SU-DHL-6 (cell line): ENCODE results near the gene MAP1LC3B2.

Experiments
- H2AFZ ChIP-seq: fragments of 200-600 bp; sonication (generic); 2 replicates; pipeline ENCODE4 v1.6.1; 2014; ENCODE audit warnings: low read depth, mild to moderate bottlenecking, moderate library complexity, mixed read lengths, antibody characterized with exemption, low read length; ENCODE audit not compliant: severe bottlenecking
- H3F3A ChIP-seq: fragments of 200-600 bp; shearing (Covaris generic); 2 replicates; pipeline ENCODE4 v1.6.0; 2016; ENCODE audit warnings: antibody characterized with exemption, mild to moderate bottlenecking; ENCODE audit not compliant: insufficient read depth
- H3K27ac ChIP-seq: fragments of 200-600 bp; sonication (generic); 2 replicates; pipeline ENCODE4 v1.5.1; 2016; ENCODE audit warnings: low read depth, mild to moderate bottlenecking, low read length, moderate library complexity, mixed read lengths
- H3K27me3 ChIP-seq: fragments of 200-600 bp; sonication (generic), shearing (Covaris generic); 2 replicates; pipeline ENCODE4 v1.6.0; 2014; ENCODE audit warnings: mild to moderate bottlenecking, low read length
- H3K36me3 ChIP-seq: fragments of 200-600 bp; sonication (generic); 2 replicates; pipeline ENCODE4 v1.6.1; 2014; ENCODE audit warnings: mild to moderate bottlenecking, low read length, mixed read lengths
- H3K4me2 ChIP-seq: fragments of 300-600, 200-600 bp; shearing (Covaris generic), sonication (generic); 2 replicates; pipeline ENCODE4 v1.6.0; 2014; ENCODE audit warnings: low read length, low read depth, mild to moderate bottlenecking; ENCODE audit not compliant: poor library complexity, severe bottlenecking
- H3K4me3 ChIP-seq: fragments of 200-600 bp; sonication (generic); 2 replicates; pipeline ENCODE4 v1.5.1; 2014; ENCODE audit warnings: antibody characterized with exemption, low read length, mild to moderate bottlenecking, mixed read lengths; ENCODE audit not compliant: insufficient read depth, poor library complexity, severe bottlenecking
- H3K79me2 ChIP-seq: fragments of 200-600 bp; sonication (generic); 2 replicates; pipeline ENCODE4 v1.6.1; 2014; ENCODE audit warnings: mild to moderate bottlenecking, low read length, moderate library complexity; ENCODE audit not compliant: insufficient read depth
- H3K9ac ChIP-seq: fragments of 200-600 bp; sonication (generic); 2 replicates; pipeline ENCODE4 v1.7.0; 2014; ENCODE audit warnings: mild to moderate bottlenecking, low read length
- H3K9me2 ChIP-seq: fragments of 200-600 bp; sonication (generic); replicated peaks from 2 replicates; pipeline ENCODE4 v1.6.1; 2014; ENCODE audit warnings: low read length; ENCODE audit not compliant: insufficient read depth
- H3K9me3 ChIP-seq: fragments of 200-600 bp; sonication (generic); 2 replicates; pipeline ENCODE4 v1.6.1; 2014; ENCODE audit warnings: low read length, mixed read lengths; ENCODE audit not compliant: insufficient read depth
- H4K20me1 ChIP-seq: fragments of 200-600 bp; sonication (generic); 2 replicates; pipeline ENCODE4 v1.6.1; 2014; ENCODE audit warnings: low read depth, mild to moderate bottlenecking, antibody characterized with exemption, low read length, moderate library complexity, mixed read lengths
- EZH2phosphoT487 ChIP-seq: fragments of 200-600 bp; sonication (generic), shearing (Covaris generic); conservative IDR thresholded peaks from 2 replicates; pipeline ENCODE4 v1.6.1; 2018; ENCODE audit warnings: mild to moderate bottlenecking, antibody characterized with exemption, low read length, moderate library complexity, mixed read lengths
- TF ChIP-seq, protein P1 (sequence below): fragments of 200-600 bp; sonication (generic); IDR thresholded peaks from one replicate; pipeline ENCODE4 v1.5.1; 2017; ENCODE audit warnings: antibody characterized with exemption, mild to moderate bottlenecking, low read length, moderate library complexity; ENCODE audit not compliant: insufficient read depth, poor library complexity, severe bottlenecking

Gene MAP1LC3B2

DNA sequence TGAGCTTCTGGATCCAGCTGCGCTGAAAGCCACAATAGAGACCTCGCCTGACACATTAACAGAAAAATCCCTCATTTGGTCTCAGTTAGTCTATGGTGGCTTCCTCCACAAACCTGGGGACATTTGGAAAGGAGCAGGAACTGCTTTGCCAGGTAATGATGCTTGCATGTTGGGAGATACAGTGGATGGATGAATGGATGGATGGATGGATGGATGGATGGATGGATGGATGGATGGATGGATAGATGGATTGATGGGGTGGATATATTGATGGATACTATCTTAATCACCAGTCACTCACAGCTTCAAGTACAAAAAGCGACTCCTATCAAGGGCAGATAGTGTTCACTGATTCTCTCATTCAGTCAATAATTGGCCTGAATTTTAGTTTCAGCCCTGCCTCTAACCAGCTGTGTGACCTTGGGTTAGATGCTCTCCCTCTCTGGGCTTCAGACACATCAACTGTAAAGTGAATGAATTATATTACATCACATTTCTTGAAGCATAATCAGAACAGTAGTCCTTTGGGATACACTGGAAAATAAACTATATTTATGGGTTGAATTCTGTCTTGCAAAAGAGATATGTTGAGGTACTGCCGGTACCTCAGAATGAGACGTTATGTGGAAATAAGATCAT is 29.3 kb downstream of the MAP1LC3B2 start:
- no peaks in the 10 kb centered on the region for H3K9me2 ChIP-seq
- no peaks in the 10 kb centered on the region for H3K9me3 ChIP-seq
- H3F3A ChIP-seq = no peaks in the 10 kb centered on the region
- no peaks in the 10 kb centered on the region for H3K36me3 ChIP-seq
- H2AFZ ChIP-seq = no peak overlapping the region
- no peak overlapping the region for H3K27ac ChIP-seq
- H4K20me1 ChIP-seq = no peaks in the 10 kb centered on the region
- no peak overlapping the region for H3K4me2 ChIP-seq
- H3K27me3 ChIP-seq = no peaks in the 10 kb centered on the region
- TF ChIP-seq, protein P1, sequence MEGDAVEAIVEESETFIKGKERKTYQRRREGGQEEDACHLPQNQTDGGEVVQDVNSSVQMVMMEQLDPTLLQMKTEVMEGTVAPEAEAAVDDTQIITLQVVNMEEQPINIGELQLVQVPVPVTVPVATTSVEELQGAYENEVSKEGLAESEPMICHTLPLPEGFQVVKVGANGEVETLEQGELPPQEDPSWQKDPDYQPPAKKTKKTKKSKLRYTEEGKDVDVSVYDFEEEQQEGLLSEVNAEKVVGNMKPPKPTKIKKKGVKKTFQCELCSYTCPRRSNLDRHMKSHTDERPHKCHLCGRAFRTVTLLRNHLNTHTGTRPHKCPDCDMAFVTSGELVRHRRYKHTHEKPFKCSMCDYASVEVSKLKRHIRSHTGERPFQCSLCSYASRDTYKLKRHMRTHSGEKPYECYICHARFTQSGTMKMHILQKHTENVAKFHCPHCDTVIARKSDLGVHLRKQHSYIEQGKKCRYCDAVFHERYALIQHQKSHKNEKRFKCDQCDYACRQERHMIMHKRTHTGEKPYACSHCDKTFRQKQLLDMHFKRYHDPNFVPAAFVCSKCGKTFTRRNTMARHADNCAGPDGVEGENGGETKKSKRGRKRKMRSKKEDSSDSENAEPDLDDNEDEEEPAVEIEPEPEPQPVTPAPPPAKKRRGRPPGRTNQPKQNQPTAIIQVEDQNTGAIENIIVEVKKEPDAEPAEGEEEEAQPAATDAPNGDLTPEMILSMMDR = no peak
- no peak for TF ChIP-seq EZH2phosphoT487
- no peaks in the 10 kb centered on the region for H3K79me2 ChIP-seq
- H3K9ac ChIP-seq = no peak overlapping the region
- H3K4me3 ChIP-seq = no peak overlapping the region

DNA sequence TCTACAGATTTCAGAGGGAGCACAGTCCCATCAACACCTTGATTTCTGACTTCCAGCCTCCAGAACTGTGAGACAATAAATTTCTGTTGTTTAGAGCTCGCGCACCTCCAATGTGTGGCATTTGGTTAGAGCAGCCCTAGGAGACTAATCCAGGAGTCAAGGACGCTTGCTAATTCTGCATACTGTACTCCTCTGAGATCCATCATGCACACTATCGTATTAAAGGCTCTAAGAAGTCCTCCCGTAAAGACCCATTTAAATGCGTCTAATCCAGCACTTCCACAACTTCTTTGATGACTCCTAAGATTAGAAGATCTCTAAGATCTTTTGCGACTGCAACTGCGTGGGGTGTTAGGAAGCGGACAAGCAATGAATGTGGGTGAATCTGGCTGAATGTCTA is 30.4 kb downstream of the MAP1LC3B2 start:
- Histone ChIP-seq H4K20me1 (no peaks in the 10 kb centered on the region), H3K4me3 (no peak overlapping the region), H3K27me3 (no peaks in the 10 kb centered on the region), H3K79me2 (no peaks in the 10 kb centered on the region), H3K9ac (no peak overlapping the region), H3K27ac (no peak overlapping the region), H3K4me2 (no peak overlapping the region), H2AFZ (no peak overlapping the region), H3K9me2 (no peaks in the 10 kb centered on the region), H3K9me3 (no peaks in the 10 kb centered on the region), H3F3A (no peaks in the 10 kb centered on the region), H3K36me3 (no peaks in the 10 kb centered on the region)
- TF ChIP-seq EZH2phosphoT487 = no peak
- TF ChIP-seq, protein P1 = no peak

DNA sequence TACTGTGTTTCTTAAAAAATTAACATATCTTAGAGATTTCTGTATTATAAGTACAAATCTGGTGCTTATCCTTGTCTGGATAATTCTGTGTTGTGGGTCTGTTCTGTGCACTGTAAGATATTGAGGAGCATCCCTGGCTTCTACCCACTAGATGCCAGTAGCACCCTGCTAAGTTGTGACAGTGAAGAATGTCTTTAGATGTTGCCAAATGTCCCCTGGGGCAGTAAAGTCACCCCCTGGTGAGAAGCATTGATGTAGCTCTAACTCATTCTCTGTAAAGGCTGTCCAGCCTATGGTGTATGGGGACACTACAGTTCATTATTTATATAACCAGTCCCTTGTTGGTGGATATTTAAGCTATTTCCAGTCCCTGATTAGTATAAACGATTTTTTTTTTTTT is 31.4 kb downstream of the MAP1LC3B2 start:
- Histone ChIP-seq H3F3A (no peaks in the 10 kb centered on the region), H3K36me3 (no peaks in the 10 kb centered on the region), H3K9ac (no peak overlapping the region), H3K4me3 (no peak overlapping the region), H3K4me2 (no peak overlapping the region), H2AFZ (no peak overlapping the region), H4K20me1 (no peaks in the 10 kb centered on the region), H3K9me2 (no peaks in the 10 kb centered on the region), H3K27me3 (no peaks in the 10 kb centered on the region), H3K79me2 (no peaks in the 10 kb centered on the region), H3K9me3 (no peaks in the 10 kb centered on the region), H3K27ac (no peak overlapping the region)
- no peak for TF ChIP-seq EZH2phosphoT487
- TF ChIP-seq, protein P1 = no peak
